Hematopoietic multipotent progenitor cell (in vitro differentiated cells): Measurements from ENCODE around the gene ATP9A. TPM values are rescaled to one million over a fixed set of nuclear protein-coding genes. Genes with fewer than 3 reads are reported as not detected.
"Not testable (repeated sequence)": the region's sequence is repeated elsewhere in the genome, so short reads cannot be mapped to it uniquely, and the experiment has no call there.

ENCODE experiments used
- DNase-seq, 3 donors: peaks; one replicate each; pipeline ENCODE4 v3.0.0-alpha.2; 2011 to 2015; ENCODE audit warnings: low read depth in 2 of 3, low spot score in 2 of 3
- total RNA-seq: library from RNA; depleted of rRNA; stranded (reverse); fragments of >200 nt; gene quantifications from one replicate; pipeline ENCODE4 v1.2.3, GENCODE V29; 2012

Gene ATP9A
- total RNA-seq, 1 donor: 25.0 TPM

DNA sequence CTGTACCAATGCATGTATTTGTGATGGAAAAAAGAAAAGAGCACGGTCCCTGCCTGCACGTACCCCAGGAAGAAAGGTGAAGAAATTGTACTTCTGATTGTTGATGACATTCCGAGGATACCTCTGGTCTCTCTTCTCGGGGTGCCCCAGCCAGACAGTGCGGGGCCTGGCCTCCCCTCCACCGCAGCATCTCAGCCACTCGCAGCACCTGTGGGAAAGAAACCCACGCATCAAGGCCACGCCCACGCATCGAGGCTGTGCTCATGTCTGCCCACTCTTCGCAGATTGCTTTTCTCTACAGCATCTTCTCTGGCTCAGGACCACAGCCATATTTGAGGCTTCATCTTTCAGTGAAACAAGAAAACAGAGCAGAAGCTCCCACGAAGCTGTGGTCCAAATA, 38.4 kb downstream of the ATP9A start:
- no peak for DNase-seq

DNA sequence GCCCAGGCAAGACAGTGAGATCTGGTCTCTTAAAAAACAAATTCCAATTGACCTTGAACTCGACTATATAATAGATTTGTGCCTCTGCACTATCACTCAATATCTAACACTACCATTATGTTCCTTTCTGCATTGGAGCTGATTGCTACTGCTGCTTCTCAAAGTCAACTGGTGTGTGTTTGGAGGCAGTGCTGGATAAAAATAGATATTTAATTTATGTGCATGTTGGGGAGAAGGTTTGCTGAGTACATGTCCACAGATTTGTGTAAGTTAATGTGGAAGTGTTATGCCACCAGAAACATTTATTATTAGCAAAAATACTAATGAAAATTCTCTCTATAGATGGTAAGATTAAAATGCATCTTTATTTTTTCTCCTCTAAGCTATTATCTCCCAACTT, 39.5 kb downstream of the ATP9A start:
- no peak for DNase-seq

DNA sequence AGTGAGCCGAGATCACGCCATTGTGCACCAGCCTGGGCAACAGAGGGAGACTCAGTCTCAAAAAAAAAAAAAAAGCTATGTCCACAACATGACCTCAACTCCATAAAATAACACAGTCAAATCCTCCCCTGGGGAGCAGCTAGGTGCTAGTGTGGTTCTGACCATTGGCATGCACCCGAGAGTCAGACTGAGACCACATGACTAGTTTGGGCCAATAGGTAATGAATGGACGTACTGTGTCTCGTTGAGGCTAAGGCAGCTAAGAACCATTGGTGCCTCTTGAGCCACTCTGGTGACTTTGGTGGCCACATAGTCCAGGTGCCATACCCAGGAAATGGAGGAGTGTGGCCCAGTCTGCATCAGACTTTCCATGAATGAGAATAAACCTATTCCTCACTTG, 40.3 kb downstream of the ATP9A start:
- DNase-seq: no peak

DNA sequence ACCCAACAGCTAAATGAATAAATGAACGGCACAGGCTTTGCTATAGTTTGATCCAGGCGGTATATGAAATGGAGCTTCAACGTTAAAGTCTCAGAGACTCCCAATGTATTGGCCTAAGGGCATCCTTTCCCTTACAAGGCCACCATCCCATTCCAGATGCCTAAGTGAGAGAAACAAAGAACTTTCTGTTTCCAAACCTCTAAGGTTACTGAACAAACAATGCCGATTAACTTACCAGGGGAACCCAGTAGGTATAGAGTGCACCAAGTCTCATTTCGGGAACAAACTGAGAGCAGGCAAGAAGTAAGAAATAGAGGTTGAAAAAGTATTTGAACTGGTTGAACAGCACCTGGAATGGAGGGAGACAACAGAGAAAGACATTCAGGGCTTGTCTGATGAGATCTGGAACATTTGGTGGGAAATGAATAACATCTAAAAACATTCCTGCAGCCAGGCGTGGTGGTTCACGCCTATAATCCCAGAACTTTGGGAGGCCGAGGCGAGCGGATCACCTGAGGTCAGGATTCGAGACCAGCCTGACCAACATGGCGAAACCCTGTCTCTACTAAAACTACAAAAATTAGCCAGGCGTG, 42.5 kb downstream of the ATP9A start:
- DNase-seq: no peak

DNA sequence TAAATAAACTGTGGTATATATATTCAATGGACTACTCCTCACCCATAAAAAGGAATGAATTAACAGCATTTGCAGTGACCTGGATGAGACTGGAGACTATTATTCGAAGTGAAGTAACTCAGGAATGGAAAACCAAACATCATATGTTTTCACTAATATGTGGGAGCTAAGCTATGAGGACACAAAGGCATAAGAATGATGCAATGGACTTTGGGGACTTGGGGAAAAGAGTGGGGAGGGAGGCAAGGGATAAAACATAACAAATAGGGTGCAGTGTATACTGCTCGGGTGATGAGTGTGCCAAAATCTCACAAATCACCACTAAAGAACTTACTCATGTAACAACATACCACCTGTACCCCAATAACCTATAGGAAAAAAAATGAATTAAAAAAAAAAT, 45.2 kb downstream of the ATP9A start:
- not testable (repeated sequence) for DNase-seq

DNA sequence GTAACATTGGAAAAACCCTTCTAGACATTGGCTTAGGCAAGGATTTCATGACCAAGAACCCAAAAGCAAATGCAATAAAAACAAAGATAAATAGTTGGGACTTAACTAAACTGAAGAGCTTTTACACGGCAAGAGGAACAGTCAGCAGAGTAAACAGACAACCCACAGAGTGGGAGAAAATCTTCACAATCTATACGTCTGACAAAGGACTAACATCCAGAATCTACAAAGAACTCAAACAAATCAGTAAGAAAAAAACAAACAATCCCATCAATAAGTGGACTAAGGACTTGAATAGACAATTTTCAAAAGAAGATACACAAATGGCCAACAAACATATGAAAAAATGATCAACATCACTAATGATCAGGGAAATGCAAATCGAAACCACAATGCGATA, 45.9 kb downstream of the ATP9A start:
- not testable (repeated sequence) for DNase-seq

DNA sequence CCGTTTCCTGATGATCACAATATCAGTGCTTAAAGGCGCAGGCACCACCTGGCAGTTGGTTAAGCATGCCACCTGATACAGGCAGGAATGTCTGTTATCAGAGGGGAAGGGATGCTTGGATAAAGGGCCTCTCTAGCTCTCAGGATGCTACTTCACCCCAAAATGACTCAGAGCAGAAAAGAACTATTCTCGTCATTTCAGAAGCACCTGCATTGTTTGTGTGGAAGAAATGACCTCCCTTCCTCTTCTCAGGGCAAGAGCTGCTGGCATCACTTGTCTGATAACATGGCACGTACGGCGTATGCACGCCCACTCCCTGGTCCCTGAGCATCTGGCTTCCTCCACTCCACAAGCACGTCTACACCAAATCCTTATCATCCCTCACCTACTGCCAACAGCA, 47.3 kb downstream of the ATP9A start:
- no peak for DNase-seq

DNA sequence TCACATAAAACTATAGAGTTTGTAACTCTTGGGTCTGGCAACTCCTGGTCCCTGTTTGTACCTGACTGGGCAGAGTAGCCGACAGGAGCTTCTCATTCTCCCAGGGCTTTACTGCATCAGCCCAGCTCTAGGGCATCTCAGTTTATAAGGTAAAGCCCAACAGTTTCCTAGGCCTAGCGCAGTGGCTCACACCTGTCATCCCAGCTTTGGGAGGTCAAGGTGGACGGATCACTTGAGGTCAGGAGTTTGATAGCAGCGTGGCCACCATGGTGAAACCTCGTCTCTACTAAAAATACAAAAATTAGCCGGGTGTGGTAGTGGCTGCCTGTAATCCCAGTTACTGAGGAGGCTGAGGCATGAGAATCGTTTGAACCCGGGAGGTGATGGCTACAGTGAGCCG, 47.8 kb downstream of the ATP9A start:
- no peak for DNase-seq

DNA sequence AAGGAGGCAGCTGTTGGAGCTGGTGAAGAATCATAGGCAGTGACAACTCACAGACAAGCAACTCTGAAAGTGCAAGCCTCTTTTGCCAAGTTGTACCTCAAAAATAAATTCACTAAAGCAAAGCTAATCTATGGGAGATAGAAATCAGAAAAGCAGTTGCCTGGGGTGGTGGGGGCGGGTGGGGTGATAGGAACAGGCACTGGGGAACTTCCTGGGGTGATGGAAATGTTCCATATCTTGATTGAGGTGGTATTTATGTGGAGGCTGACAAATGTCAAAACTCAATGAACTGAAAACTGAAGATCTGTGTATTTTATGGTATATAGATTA, 52.4 kb downstream of the ATP9A start:
- no peak for DNase-seq

DNA sequence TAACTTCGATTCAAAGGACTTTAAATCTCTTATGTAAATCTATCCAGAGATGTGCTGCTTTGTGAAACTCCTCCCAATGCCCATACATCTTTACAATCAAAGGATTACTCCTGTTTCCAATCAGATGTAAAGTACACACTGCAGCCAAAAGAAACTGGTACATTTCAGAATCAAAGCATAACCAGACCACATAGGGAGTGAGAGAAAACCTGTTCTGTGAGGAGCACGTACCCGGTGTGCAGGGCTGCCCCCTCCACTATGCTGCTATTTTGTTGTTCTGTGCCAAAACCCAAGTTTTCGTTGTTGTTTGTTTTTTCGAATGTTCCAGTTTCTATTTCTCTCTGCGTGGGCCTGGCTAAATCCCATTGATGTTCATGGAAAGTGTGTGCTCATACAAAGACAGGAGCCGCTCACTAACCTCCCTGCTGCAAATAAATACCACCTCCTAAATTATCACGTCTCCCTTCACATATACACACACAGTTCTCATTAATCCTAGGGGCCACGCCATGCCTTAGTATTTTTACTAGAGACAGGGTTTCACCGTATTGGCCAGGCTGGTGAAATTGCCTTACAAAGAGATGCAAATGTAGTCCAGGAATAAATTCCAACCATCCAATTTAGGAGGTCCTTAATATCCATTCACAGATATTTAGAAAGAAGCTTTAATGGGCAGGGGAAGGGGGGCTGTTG, 52.9 kb downstream of the ATP9A start:
- no peak for DNase-seq

DNA sequence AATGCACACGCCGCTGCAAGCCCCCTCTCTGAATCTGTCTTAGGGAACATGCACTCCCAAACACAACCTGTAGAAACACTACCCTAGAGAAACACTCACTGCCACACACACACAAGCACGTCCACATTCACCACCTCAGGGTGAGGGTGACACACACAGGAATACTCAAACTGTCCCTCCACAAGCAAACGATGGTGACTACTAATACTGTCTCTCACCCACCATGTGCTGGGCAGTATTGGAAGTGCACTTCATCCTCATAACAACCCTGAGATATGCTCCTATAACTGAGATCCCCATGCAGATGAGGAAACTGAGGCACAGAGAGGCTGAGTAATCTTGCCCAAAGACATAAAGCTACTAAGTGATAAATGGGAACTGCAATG, 55.0 kb downstream of the ATP9A start:
- DNase-seq: no peak

DNA sequence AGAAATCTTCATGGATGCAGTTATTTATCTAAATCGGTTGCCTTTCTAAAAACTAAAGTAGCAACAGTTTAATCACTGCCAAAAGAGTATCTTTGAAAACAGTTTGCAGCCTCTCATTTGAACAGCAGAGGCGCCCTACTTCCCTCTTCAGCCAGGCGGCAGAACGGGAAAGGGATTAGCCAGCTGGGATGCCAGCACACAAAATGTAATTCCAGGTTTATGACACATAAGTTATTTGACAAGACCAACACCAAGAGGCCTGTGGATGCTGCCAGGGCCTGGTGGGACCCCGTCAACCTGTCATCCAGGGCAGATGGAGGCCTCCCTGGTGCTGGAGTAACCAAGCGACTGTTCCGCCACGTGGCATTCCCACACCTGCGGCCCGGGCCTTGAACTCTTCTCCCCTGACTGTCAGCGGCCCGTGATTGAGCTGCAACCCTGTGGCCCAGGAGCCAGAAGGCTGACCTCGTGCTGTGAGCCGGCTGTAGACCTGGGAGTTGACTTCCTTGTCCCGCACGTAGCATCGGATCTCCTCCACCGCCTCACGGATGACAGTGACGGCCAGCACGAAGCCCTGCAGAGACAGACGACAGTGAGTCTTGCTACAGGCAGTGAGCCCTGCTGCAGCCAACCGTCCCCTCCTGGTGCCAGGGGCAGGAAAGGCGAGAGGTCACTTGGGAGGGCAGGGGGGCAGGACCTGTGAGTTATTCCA, 55.5 kb downstream of the ATP9A start:
- DNase-seq: no peak

DNA sequence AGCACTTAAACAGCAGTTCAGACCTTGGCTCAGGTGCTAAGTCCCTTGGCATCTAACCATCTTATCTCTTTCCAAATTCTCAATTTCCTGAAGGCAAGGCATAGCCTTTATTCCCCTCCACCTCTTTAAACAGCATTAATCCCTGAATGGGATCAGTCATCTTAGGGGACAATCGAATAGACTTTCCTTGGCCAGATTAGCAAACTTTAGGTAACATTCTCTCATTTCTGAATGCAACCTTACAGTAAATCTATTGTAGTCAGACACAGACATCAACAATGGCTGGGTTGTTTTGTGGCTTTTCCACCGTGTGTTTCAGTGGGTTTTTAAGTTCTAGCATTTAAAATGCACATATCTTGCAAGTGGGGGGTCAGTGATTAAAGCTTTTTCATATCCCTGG, 56.8 kb downstream of the ATP9A start:
- DNase-seq: no peak

DNA sequence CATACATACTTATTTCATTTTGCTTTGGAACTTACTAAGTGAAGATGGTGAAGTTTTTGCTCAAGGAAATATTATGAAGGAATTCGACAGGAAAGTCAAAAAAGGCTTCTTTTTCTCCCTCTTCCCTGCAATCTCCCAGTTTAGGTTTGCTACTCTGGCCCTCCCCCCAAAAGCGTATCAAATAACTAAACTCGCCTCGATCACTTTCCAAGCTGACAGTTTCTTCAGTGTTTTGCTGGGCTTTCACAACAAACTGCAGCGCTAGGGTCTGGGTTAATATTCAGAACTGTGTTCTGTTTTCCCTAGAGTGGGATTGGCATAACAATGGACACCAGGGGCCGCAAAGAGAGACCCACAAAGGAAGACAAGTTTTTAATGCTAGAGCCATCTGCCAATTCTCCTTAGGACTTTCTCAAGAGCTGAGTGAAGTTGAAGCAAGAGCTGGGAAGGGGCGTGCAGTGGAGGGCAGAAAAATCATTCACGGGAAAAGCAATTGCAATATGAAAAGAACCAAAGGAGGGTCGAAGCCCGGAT, 57.8 kb downstream of the ATP9A start:
- no peak for DNase-seq

DNA sequence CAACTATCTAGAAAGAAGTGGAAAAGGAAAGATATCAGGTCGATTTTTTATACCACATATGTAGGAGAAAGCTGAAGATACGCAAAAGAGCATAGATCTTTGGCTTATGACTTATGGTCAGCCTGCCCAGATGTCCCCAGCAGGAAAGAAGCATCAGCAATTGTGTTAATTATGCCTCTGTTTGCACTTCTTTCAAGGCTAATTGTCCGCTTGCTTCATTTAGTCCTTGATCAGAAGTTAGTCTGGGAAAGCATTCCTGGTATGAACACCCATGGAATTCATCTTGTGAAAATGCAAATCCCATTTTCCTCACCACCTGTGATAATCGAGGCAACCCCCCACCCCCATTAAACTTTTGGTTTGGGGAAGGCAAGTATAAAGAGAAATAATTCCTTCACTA, 62.8 kb downstream of the ATP9A start:
- no peak for DNase-seq

DNA sequence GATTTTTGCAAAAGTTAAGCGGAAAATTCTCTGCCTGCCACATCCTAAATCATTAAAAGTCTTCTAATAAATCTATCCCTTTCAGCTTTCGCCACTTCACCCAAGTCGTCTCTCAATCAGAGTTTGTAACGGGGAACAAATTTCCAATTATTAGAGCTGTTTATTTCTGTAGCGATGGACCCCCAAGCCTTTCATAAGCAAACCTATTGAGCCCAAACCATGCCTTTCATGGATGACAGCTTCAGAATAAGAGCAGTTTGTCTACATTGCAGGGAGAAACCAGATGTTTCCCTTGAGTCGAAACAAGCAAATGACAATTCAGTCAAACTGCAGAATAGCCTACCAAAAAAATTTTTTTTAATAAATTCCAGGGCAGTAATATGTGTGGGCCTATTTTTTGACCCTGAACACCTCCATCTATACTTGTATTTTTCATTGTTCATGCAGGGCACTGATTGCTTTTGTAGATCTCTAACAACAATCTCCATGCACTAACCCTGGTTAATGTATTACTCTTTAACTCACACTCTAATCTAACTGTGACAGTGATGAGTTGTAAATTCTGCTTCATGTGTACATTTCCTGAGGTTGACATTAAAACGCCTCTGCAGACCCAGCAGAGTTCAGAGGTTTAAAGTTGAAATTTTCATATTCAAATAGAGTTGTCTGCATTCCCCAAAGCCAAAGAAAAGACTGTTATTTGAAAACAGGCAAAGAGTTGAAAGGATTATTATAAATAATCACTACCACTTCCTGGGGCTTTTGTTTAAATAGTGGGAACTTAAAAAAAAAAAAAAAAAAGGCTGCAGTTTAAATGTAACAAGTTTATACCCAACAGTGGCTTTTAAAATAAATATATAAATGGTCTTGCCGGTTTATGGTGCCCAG, 64.5 kb downstream of the ATP9A start:
- no peak for DNase-seq

DNA sequence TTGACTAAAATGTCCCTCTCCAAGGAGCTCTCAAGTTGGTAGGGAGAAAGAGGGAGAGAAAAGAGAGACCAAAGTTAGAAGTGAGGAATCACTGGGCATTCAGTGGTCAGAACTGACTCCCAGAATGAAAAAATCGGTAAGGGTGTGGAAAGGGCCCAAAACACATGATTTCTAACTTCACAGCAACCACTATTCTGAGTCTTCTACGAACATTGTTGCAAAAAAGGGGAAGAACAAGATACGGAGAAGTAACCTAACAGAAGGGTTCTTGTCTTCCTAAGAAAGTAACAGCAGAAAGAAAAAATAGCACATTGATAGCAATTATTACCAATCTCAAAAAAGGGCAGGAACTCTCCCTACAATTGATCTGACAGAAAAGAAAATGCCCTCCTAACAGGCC, 65.6 kb downstream of the ATP9A start:
- DNase-seq: peak in 1 of 3 donors; percentile 44

DNA sequence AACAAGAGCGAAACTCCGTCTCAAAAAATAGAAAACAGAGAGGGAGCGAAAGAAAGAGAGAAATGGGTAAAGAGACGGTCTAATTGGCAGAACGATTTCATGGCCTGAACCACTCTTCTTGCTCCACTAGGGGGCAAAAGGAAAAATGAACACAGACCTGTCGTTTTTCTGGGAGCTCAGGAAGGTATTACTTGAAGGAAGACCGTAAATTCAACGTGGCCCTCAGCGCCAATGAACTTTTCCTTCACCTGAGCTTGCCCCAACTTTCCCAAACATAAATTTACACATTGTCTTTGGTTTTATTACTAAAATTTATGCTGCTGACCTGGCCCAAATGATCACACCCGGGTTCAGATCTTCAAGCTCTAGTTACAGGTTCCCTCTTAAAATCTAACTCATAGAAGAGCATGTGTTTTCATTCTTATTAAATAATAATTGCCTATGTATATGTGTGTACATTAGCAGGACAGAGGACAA, 67.3 kb downstream of the ATP9A start:
- peak in 1 of 3 donors; percentile 47 for DNase-seq

DNA sequence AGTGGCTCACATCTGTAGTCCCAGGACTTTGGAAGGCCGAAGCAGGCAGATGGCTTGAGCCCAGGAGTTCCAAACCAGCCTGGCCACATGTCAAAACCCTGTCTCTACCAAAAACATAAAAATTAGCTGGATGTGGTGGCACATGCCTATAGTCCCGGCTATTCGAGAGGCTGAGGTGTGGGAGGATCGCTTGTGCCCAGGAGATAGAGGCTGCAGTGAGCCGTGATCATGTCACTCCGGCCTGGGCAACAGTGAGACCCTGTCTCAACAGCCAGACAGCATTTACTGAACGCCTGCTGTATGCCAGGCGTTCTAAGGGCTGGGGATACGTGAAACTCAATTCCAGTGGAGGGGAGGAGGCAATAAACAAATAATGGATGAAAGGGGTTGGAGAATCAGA, 69.9 kb downstream of the ATP9A start:
- no peak for DNase-seq

DNA sequence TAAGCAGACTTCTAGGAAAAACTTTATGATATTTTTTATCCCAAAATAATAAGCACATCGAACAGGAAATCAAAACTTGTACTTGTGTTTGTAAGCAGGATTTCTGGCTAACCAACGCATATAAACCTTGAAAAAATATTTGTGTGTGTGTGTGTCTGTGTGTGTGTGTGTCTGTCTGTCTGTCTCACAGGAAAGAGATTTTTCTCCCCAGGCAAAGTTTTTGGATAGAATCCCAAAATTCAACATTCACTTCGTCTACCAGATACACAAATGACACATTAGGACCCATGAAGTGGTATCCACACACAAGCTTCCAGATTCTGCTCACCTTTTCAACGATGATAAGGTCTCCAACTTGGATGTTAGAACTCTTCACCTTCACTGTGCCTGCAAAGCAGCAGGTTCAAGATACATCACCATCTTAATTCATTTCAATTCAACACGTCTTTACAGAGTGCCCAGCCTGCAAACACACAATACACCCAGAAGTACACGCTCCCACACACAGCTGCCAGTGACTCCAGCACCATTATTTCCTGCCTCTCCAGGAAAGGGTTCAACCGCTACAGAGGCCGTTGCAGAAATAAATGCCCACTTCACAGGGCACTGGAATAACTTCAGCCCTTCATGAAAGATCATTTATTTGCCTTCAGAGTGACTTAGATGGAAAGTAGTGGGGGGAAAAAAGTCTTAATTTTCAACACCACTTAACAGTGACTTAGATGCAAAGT, 70.9 kb downstream of the ATP9A start:
- no peak for DNase-seq
